Measurements from ENCODE around the gene LIMS2. TPM values are rescaled to one million over a fixed set of nuclear protein-coding genes. Genes with fewer than 3 reads are reported as not detected.

LIMS2 gene
- total and polyA plus RNA-seq, 2 experiments from 2014 or later, result 1.6 to 3.5 TPM

DNA sequence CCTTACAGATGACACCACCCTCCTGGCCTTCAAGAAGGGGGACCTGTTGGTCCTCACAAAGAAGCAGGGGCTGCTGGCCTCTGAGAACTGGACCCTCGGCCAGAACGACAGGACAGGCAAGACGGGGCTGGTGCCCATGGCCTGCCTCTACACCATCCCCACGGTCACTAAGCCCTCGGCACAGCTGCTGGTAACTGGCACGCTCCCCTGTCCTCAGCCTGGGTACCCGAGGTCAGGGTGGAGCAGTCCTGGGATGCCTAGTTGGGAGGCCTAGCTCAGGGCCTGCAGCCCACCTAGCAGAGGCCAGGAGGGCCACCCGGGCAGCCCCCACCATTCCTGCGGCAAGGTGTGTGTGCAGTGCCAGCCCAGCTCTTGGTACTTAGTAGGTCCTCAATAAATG lies 45.7 kb downstream of the LIMS2 start (continued):
- TF ChIP-seq, protein P1, sequence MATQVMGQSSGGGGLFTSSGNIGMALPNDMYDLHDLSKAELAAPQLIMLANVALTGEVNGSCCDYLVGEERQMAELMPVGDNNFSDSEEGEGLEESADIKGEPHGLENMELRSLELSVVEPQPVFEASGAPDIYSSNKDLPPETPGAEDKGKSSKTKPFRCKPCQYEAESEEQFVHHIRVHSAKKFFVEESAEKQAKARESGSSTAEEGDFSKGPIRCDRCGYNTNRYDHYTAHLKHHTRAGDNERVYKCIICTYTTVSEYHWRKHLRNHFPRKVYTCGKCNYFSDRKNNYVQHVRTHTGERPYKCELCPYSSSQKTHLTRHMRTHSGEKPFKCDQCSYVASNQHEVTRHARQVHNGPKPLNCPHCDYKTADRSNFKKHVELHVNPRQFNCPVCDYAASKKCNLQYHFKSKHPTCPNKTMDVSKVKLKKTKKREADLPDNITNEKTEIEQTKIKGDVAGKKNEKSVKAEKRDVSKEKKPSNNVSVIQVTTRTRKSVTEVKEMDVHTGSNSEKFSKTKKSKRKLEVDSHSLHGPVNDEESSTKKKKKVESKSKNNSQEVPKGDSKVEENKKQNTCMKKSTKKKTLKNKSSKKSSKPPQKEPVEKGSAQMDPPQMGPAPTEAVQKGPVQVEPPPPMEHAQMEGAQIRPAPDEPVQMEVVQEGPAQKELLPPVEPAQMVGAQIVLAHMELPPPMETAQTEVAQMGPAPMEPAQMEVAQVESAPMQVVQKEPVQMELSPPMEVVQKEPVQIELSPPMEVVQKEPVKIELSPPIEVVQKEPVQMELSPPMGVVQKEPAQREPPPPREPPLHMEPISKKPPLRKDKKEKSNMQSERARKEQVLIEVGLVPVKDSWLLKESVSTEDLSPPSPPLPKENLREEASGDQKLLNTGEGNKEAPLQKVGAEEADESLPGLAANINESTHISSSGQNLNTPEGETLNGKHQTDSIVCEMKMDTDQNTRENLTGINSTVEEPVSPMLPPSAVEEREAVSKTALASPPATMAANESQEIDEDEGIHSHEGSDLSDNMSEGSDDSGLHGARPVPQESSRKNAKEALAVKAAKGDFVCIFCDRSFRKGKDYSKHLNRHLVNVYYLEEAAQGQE (IDR thresholded peaks at IDR 0.05; ENCODE audit: unreplicated experiment), result no peak
- TF ChIP-seq CTCF (conservative IDR thresholded peaks at IDR 0.05; ENCODE audit: low read depth in 2 of 2), result no peak
- TF ChIP-seq CREB1 (CRISPR knock-in tag; IDR thresholded peaks at IDR 0.05; ENCODE audit: low read depth), result no peak
- TF ChIP-seq STAT1 (IDR thresholded peaks at IDR 0.05; ENCODE audit: unreplicated experiment), result no peak
- no peak for TF ChIP-seq JUNB (IDR thresholded peaks at IDR 0.05; ENCODE audit: unreplicated experiment)
- no peak for TF ChIP-seq EZH2phosphoT487 (IDR thresholded peaks at IDR 0.05; ENCODE audit: unreplicated experiment)
- TF ChIP-seq ZNF331 (CRISPR knock-in tag; IDR thresholded peaks at IDR 0.05; ENCODE audit: low read depth), result no peak
- TF ChIP-seq EZH2 (IDR thresholded peaks at IDR 0.05; ENCODE audit: low read depth, unreplicated experiment), result no peak

- Histone ChIP-seq H3K4me1 (ENCODE audit: insufficient read depth) (no peaks in the 10 kb centered on the region), H2AFZ (no peak overlapping the region), H4K20me1 (replicated peaks; ENCODE audit: insufficient read depth) (no peaks in the 10 kb centered on the region), H3K27me3 (ENCODE audit: insufficient read depth) (no peaks in the 10 kb centered on the region), H3F3A (replicated peaks; ENCODE audit: low read depth) (no peaks in the 10 kb centered on the region), H3K4me2 (no peak overlapping the region), H3K79me2 (replicated peaks; ENCODE audit: insufficient read depth) (no peaks in the 10 kb centered on the region), H3K27ac (ENCODE audit: low read depth) (no peak overlapping the region), H3K4me3 (no peak overlapping the region), H3K36me3 (ENCODE audit: insufficient read depth) (no peaks in the 10 kb centered on the region), H3K9me2 (ENCODE audit: insufficient read depth) (no peaks in the 10 kb centered on the region)
- H3K36me3 Mint-ChIP-seq (ENCODE audit: low read depth), result no peaks in the 10 kb centered on the region
- H3K4me1 Mint-ChIP-seq, result peaks cover 3% of the 10 kb centered on the region; the same call in 2 of the 3 replicates
- H3K9me3 Mint-ChIP-seq, result no peaks in the 10 kb centered on the region
- DNase-seq (ENCODE audit: low spot score) (no peak), ATAC-seq (no peak)
- H3K4me3 Mint-ChIP-seq, result no peak overlapping the region
- H3K27ac Mint-ChIP-seq, result no peak overlapping the region
- peaks cover 1% of the 10 kb centered on the region for H3K27me3 Mint-ChIP-seq (ENCODE audit: insufficient read depth, low read depth, poor library complexity)
- TF ChIP-seq POLR2AphosphoS5 (IDR thresholded peaks at IDR 0.05; ENCODE audit: low read depth), result no peak
- no peak for TF ChIP-seq ZNF331 (CRISPR knock-in tag; IDR thresholded peaks at IDR 0.05; ENCODE audit: low read depth)
- no peak for TF ChIP-seq EZH2phosphoT487 (IDR thresholded peaks at IDR 0.05; ENCODE audit: unreplicated experiment)
- no peak for TF ChIP-seq CTCF (conservative IDR thresholded peaks at IDR 0.05; ENCODE audit: low read depth in 2 of 2)
- TF ChIP-seq, protein P1 (IDR thresholded peaks at IDR 0.05; ENCODE audit: unreplicated experiment), result no peak
- TF ChIP-seq STAT1 (IDR thresholded peaks at IDR 0.05; ENCODE audit: unreplicated experiment), result no peak
Measured at GRCh38 chr2:127628767-127629614, 46.3 kb downstream of the LIMS2 start.
